Loucy (cell line): ENCODE results near the gene KY.

ENCODE experiments used
- H2AFZ ChIP-seq: fragments of 200-600 bp; sonication (generic); 2 replicates; pipeline ENCODE4 v1.6.0; 2016; ENCODE audit warnings: antibody characterized with exemption, mild to moderate bottlenecking, low read length, moderate library complexity
- H3F3A ChIP-seq: fragments of 200-600 bp; 2 replicates; pipeline ENCODE4 v1.6.0; 2016; ENCODE audit warnings: antibody characterized with exemption, low read depth, mild to moderate bottlenecking
- H3K27me3 ChIP-seq: fragments of 200-600 bp; sonication (generic); 2 replicates; pipeline ENCODE4 v1.6.1; 2014; ENCODE audit warnings: low read length, mild to moderate bottlenecking; ENCODE audit not compliant: insufficient read depth, poor library complexity, severe bottlenecking
- H3K36me3 ChIP-seq: fragments of 200-600 bp; sonication (generic); 2 replicates; pipeline ENCODE4 v1.6.1; 2016; ENCODE audit warnings: low read length; ENCODE audit not compliant: insufficient read depth
- H3K4me1 ChIP-seq: fragments of 200-600 bp; sonication (generic); 2 replicates; pipeline ENCODE4 v1.5.1; 2014; ENCODE audit warnings: low read length, mild to moderate bottlenecking; ENCODE audit not compliant: insufficient read depth, poor library complexity, severe bottlenecking
- H3K4me2 ChIP-seq: fragments of 200-600 bp; sonication (generic); 2 replicates; pipeline ENCODE4 v1.6.0; 2014; ENCODE audit warnings: antibody characterized with exemption, low read length, low read depth, mild to moderate bottlenecking; ENCODE audit not compliant: poor library complexity, severe bottlenecking
- H3K4me3 ChIP-seq: fragments of 200-600 bp; sonication (generic); 2 replicates; pipeline ENCODE4 v1.5.1; 2014; ENCODE audit warnings: low read length, mild to moderate bottlenecking, mixed read lengths; ENCODE audit not compliant: poor library complexity, severe bottlenecking
- H3K79me2 ChIP-seq: fragments of 200-600 bp; sonication (generic); 2 replicates; pipeline ENCODE4 v1.6.1; 2014; ENCODE audit warnings: low read length; ENCODE audit not compliant: insufficient read depth
- H3K9ac ChIP-seq: fragments of 200-600 bp; sonication (generic); 2 replicates; pipeline ENCODE4 v1.6.0; 2014; ENCODE audit warnings: mild to moderate bottlenecking, low read depth, low read length, moderate library complexity; ENCODE audit not compliant: poor library complexity, severe bottlenecking
- H3K9me2 ChIP-seq: fragments of 200-600 bp; sonication (generic); replicated peaks from 2 replicates; pipeline ENCODE4 v1.6.1; 2016; ENCODE audit warnings: low read depth, low read length, mixed read lengths
- H3K9me3 ChIP-seq: fragments of 200-600 bp; sonication (generic); 2 replicates; pipeline ENCODE4 v1.6.1; 2014; ENCODE audit warnings: mild to moderate bottlenecking, antibody characterized with exemption, low read length, low read depth; ENCODE audit not compliant: insufficient read depth
- H4K20me1 ChIP-seq: fragments of 200-600 bp; sonication (generic); 2 replicates; pipeline ENCODE4 v1.6.0; 2014; ENCODE audit warnings: antibody characterized with exemption, low read length, mild to moderate bottlenecking; ENCODE audit not compliant: insufficient read depth, poor library complexity, severe bottlenecking
- EZH2phosphoT487 ChIP-seq: fragments of 200-600 bp; IDR thresholded peaks from 2 replicates; pipeline ENCODE4 v1.6.1; 2018; ENCODE audit warnings: antibody characterized with exemption, mild to moderate bottlenecking, moderate library complexity, borderline replicate concordance
- TF ChIP-seq, protein P1 (sequence below): fragments of 200-600 bp; sonication (generic); conservative IDR thresholded peaks from 2 replicates; pipeline ENCODE4 v1.5.1; 2014; ENCODE audit warnings: mild to moderate bottlenecking, antibody characterized with exemption, low read length

The KY gene

DNA sequence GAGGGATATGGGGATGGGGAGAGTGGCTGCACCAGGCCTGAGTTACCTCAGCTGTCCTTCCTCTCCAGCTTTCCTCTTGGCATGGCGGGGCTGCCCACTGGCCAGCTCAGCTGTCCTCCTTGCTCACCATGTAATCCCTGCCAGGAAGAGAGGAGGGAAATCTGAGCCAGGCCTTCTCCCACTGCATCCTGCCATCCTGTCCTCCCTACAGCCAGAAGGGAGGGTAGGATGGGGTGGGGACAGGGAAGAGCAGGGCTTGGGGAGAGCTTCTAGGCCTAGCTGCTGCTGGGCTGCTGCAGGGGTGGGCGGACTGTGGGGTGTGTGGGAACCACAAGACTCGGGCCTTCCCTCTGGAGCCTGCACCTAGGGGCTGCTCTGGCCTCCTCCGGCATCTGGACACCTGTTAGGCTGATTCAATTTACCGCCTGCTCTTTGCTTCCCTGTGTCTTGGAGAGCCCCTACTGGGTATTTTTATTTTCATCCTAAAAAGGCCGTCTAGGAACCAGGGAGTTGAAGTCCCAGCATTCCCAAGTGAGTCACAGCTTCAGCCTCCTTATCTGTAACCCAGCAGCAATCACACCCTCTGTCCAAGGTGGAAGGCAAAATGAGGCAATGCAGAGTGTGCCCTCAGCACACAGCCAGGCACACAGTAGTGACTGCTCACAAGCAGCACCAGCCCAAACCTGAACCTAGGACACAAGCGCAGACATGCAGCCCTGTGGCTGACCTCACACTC lies 13.1 kb upstream of the KY start:
- H3K4me3 ChIP-seq, result no peak overlapping the region
- H3K9ac ChIP-seq, result no peak overlapping the region
- TF ChIP-seq, protein P1, sequence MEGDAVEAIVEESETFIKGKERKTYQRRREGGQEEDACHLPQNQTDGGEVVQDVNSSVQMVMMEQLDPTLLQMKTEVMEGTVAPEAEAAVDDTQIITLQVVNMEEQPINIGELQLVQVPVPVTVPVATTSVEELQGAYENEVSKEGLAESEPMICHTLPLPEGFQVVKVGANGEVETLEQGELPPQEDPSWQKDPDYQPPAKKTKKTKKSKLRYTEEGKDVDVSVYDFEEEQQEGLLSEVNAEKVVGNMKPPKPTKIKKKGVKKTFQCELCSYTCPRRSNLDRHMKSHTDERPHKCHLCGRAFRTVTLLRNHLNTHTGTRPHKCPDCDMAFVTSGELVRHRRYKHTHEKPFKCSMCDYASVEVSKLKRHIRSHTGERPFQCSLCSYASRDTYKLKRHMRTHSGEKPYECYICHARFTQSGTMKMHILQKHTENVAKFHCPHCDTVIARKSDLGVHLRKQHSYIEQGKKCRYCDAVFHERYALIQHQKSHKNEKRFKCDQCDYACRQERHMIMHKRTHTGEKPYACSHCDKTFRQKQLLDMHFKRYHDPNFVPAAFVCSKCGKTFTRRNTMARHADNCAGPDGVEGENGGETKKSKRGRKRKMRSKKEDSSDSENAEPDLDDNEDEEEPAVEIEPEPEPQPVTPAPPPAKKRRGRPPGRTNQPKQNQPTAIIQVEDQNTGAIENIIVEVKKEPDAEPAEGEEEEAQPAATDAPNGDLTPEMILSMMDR, result no peak
- TF ChIP-seq EZH2phosphoT487, result no peak
- H2AFZ ChIP-seq, result no peak overlapping the region
- no peaks in the 10 kb centered on the region for H3K9me3 ChIP-seq
- H3K36me3 ChIP-seq, result no peaks in the 10 kb centered on the region
- H4K20me1 ChIP-seq, result no peaks in the 10 kb centered on the region
- no peak overlapping the region for H3K4me2 ChIP-seq
- H3F3A ChIP-seq, result no peaks in the 10 kb centered on the region
- no peaks in the 10 kb centered on the region for H3K9me2 ChIP-seq
- H3K4me1 ChIP-seq, result no peaks in the 10 kb centered on the region
- no peaks in the 10 kb centered on the region for H3K27me3 ChIP-seq
- H3K79me2 ChIP-seq, result no peaks in the 10 kb centered on the region

DNA sequence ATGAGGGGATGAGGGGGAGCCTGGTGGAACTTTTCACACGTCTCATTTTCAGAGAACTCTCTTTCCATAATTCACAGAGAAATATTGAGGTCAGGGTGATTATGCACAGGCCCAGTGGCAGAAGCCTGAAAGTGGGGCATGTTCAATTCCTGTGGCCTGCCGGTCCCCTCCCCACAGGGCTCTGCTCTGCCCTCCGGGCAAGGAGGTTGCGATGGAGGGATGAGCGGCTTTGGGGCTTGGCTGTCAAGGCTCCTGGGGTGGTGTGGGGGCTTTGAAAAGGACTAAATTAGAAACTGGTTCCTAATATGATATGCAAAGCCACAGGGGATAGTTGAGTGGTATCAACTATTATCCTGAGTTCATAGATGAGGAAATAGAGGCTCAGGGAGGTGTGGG lies 9.2 kb upstream of the KY start:
- no peaks in the 10 kb centered on the region for H4K20me1 ChIP-seq
- no peaks in the 10 kb centered on the region for H3K9me2 ChIP-seq
- no peaks in the 10 kb centered on the region for H3K9me3 ChIP-seq
- no peaks in the 10 kb centered on the region for H3F3A ChIP-seq
- TF ChIP-seq EZH2phosphoT487, result no peak
- TF ChIP-seq, protein P1, result no peak
- H3K79me2 ChIP-seq, result no peaks in the 10 kb centered on the region
- H2AFZ ChIP-seq, result no peak overlapping the region
- no peak overlapping the region for H3K9ac ChIP-seq
- H3K4me3 ChIP-seq, result no peak overlapping the region
- no peaks in the 10 kb centered on the region for H3K27me3 ChIP-seq
- no peaks in the 10 kb centered on the region for H3K4me1 ChIP-seq
- no peak overlapping the region for H3K4me2 ChIP-seq
- no peaks in the 10 kb centered on the region for H3K36me3 ChIP-seq

- H3K36me3 ChIP-seq, result no peaks in the 10 kb centered on the region
- no peaks in the 10 kb centered on the region for H3K9me3 ChIP-seq
- H3K4me1 ChIP-seq, result no peaks in the 10 kb centered on the region
- no peak overlapping the region for H2AFZ ChIP-seq
- no peaks in the 10 kb centered on the region for H3K27me3 ChIP-seq
- no peaks in the 10 kb centered on the region for H3K79me2 ChIP-seq
- H3K9me2 ChIP-seq, result no peaks in the 10 kb centered on the region
- no peak overlapping the region for H3K9ac ChIP-seq
- no peak for TF ChIP-seq EZH2phosphoT487
- TF ChIP-seq, protein P1, result no peak
- no peaks in the 10 kb centered on the region for H3F3A ChIP-seq
- no peaks in the 10 kb centered on the region for H4K20me1 ChIP-seq
- H3K4me3 ChIP-seq, result no peak overlapping the region
- H3K4me2 ChIP-seq, result no peak overlapping the region
Observed at GRCh38 chr3:134659391-134660045, 8.7 kb upstream of the KY start.
